Stimulated activated CD4-positive, alpha-beta T cell treated with anti-CD3 and anti-CD28 coated beads, TNF-alpha, amount 100 ng/mL, for 4 hours (primary cell): ENCODE measurements around the gene PRKCQ.
A peak's percentile ranks its signal among the peaks of the same experiment; 100 is the strongest.
"Not testable (repeated sequence)": the region's sequence is repeated elsewhere in the genome, so short reads cannot be mapped to it uniquely, and the experiment has no call there.

Experiments used
- DNase-seq, 3 experiments: peaks; one replicate each; pipeline ENCODE4 v3.0.0-alpha.2; 2020; ENCODE audit warnings: low read depth in 3 of 3

The PRKCQ gene

DNA sequence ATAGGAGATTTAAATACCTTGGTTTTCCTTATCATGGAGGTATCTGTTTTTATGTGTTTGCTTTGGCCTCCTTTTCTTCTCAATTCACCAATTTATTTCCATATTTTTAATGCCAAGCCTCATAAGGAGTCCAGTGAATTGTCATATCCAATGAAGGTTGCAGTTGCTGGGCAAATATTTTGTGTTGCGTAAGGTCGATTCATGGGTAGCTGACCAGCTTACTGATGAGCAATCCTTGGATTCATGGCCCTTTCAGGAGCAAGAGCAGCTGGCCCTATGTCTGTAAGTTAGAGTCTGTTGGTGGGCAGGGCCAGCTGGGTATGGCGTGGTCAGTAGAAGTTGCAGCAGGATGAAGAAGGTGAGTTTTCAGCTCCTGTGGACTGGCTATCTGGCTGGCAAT lies 194.4 kb downstream of the PRKCQ start:
- no peak for DNase-seq

GRCh38 chr10:6384847-6385246 lies 195.2 kb downstream of the PRKCQ start:
- no peak for DNase-seq

GRCh38 chr10:6384031-6384430 lies 196.0 kb downstream of the PRKCQ start:
- no peak for DNase-seq

- DNase-seq, result no peak
Measured at GRCh38 chr10:6383096-6383812, 196.8 kb downstream of the PRKCQ start.

GRCh38 chr10:6382081-6382480 lies 198.0 kb downstream of the PRKCQ start:
- peak in 1 of 3 experiments; percentile 32 for DNase-seq

GRCh38 chr10:6380478-6380877 lies 199.6 kb downstream of the PRKCQ start:
- not testable (repeated sequence) for DNase-seq

DNA sequence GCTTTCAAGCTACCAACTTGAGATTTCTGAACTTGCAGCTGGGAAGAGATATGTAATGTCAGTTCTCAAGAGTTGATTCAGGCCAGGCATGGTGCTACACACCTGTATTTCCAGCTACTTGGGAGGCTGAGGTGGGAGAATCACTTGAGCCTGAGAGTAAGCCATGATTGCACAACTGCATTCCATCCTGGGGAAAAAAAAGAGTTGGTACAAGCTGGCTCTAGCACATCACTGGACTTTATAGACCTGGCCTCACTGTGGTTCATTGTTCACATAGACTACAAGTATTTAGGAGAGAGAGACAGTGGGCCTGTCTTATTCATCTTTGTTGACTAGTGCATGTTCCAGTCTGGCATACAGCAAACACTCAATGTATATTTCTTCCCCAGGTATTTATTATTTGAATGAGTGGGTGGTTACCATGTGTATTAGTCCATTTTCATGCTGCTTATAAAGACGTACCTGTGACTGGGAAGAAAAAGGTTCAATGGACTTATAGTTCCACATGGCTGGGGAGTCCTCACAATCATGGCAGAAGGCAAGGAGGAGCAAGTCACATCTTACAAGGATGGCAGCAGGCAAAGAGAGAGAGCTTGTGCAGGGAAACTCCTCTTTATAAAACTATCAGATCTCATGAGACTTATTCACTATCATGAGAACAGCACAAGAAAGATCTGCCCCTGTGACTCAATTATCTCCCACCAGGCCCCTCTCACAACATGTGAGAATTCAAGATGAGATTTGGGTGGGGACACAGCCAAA lies 200.9 kb downstream of the PRKCQ start:
- no peak for DNase-seq
